HEK293T (cell line): ENCODE results near the gene SEMA3E.

Experiments used
- CTCF ChIA-PET: fragments of 350-600 bp; formaldehyde crosslinking; extraction: SDS; loops from one replicate; lab custom pipeline; 2021; ENCODE audit warnings: antibody characterized with exemption, inconsistent platforms; lab: Yijun Ruan, JAX
- POLR2A ChIA-PET: fragments of 350-600 bp; formaldehyde crosslinking; extraction: SDS; loops from one replicate; lab custom pipeline; 2020; ENCODE audit warnings: antibody characterized with exemption, inconsistent platforms; lab: Yijun Ruan, JAX
- DNase-seq: peaks from one replicate; pipeline ENCODE4 v3.0.0; 2012; ENCODE audit warnings: mixed read lengths; ENCODE audit errors: extremely low spot score
- ARNT ChIP-seq: fragments of 450-650 bp; IDR thresholded peaks from 2 replicates; pipeline ENCODE4 v1.6.1; 2017; ENCODE audit warnings: mild to moderate bottlenecking
- BHLHE40 ChIP-seq: fragments of 450-650 bp; IDR thresholded peaks from 2 replicates; pipeline ENCODE4 v1.6.1; 2016; ENCODE audit warnings: mild to moderate bottlenecking, moderate library complexity, borderline replicate concordance
- CTBP1 ChIP-seq: fragments of 450-650 bp; IDR thresholded peaks from 2 replicates; pipeline ENCODE4 v1.6.1; 2016; ENCODE audit warnings: borderline replicate concordance
- ELF4 ChIP-seq: fragments of 450-650 bp; IDR thresholded peaks from 2 replicates; pipeline ENCODE4 v1.6.1; 2017; ENCODE audit warnings: antibody characterized with exemption
- FOXA1 ChIP-seq: fragments of 450-650 bp; IDR thresholded peaks from 2 replicates; pipeline ENCODE4 v1.6.1; 2016; ENCODE audit warnings: mild to moderate bottlenecking
- FOXK2 ChIP-seq: fragments of 450-650 bp; IDR thresholded peaks from 2 replicates; pipeline ENCODE4 v1.6.1; 2016; ENCODE audit warnings: mild to moderate bottlenecking
- FOXM1 ChIP-seq: fragments of 450-650 bp; IDR thresholded peaks from 2 replicates; pipeline ENCODE4 v1.6.1; 2017; ENCODE audit warnings: mild to moderate bottlenecking, borderline replicate concordance
- HDGF ChIP-seq: fragments of 450-650 bp; IDR thresholded peaks from 2 replicates; pipeline ENCODE4 v1.6.1; 2017; ENCODE audit warnings: antibody characterized with exemption, borderline replicate concordance
- L3MBTL2 ChIP-seq: fragments of 450-650 bp; conservative IDR thresholded peaks from 2 replicates; pipeline ENCODE4 v1.6.1; 2016; ENCODE audit warnings: mild to moderate bottlenecking
- LEF1 ChIP-seq: fragments of 450-650 bp; IDR thresholded peaks from 2 replicates; pipeline ENCODE4 v1.6.1; 2017; ENCODE audit warnings: mild to moderate bottlenecking, borderline replicate concordance
- NFRKB ChIP-seq: fragments of 450-650 bp; IDR thresholded peaks from 2 replicates; pipeline ENCODE4 v1.6.1; 2016; ENCODE audit warnings: mild to moderate bottlenecking, moderate library complexity
- PKNOX1 ChIP-seq: fragments of 450-650 bp; IDR thresholded peaks from 2 replicates; pipeline ENCODE4 v1.6.1; 2016
- SP1 ChIP-seq: fragments of 450-650 bp; IDR thresholded peaks from 2 replicates; pipeline ENCODE4 v1.6.1; 2017
- SUZ12 ChIP-seq: fragments of 450-650 bp; IDR thresholded peaks from 2 replicates; pipeline ENCODE4 v1.6.1; 2016; ENCODE audit warnings: mild to moderate bottlenecking
- TARDBP ChIP-seq: fragments of 450-650 bp; IDR thresholded peaks from 2 replicates; pipeline ENCODE4 v1.6.1; 2016
- ZNF384 ChIP-seq: fragments of 450-650 bp; IDR thresholded peaks from 2 replicates; pipeline ENCODE4 v1.6.1; 2016

SEMA3E gene

DNA sequence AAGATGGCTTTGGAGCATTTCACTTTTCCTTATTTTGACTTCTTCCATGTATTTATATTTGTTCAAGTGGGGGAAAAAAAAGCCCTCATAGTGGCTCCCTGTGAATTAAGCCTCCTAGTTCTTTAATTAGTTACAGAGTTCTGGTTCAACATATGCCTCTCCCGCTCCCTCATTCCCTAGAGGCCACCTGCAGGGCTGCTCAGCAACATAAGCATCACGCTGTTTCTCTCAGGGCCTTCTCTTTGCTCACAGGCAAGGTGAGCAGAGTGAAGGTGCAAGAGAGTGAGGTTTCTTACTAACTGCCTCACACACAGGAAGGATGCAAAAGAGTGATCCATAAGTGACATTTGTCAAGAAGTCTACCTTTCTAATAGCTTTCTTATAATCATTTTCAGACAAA, 196.7 kb downstream of the SEMA3E start:
- DNase-seq = no peak
- ChIA-PET CTCF (no interaction called here), POLR2A (no interaction called here)
- TF ChIP-seq FOXM1 (no peak), HDGF (no peak), ELF4 (no peak), PKNOX1 (no peak), NFRKB (no peak), CTBP1 (no peak), BHLHE40 (no peak), FOXA1 (no peak), ARNT (no peak), SP1 (no peak)

DNA sequence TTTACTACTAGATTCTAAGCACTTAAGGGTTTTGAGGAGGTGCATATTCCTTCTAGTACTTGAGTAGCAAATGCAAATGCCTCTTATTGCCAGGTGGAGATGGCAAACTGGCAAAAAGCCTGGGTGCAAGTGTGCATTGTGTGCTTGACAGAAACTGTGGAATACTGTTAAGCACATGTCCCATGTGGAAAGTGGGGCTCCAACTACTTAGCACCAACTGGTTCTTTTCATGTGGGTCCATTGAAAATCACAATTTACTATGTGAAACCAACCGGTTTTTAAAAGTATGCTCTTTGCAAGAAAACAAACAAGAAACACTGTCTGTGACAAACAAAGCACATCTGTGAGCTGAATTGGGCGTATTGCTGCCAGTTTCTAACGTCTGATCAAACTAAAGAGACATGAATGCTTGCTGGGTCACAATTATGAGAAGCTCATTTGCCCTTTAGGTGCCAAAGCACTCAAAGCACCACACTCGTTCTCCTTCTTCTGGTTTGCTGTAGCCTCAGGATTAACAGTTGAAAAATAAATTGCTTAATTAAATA, 197.4 kb downstream of the SEMA3E start:
- CTCF ChIA-PET = no interaction called here
- POLR2A ChIA-PET = no interaction called here
- DNase-seq = no peak
- TF ChIP-seq BHLHE40 (no peak), NFRKB (no peak), L3MBTL2 (no peak), SUZ12 (no peak), ELF4 (no peak), TARDBP (no peak)

- ChIA-PET POLR2A (no interaction called here), CTCF (no interaction called here)
- no peak for DNase-seq
- TF ChIP-seq FOXA1 (no peak), PKNOX1 (no peak), TARDBP (no peak), CTBP1 (no peak), SP1 (no peak), FOXM1 (no peak), ARNT (no peak), NFRKB (no peak), LEF1 (no peak), BHLHE40 (no peak), L3MBTL2 (no peak), HDGF (no peak), FOXK2 (no peak), ZNF384 (no peak), ELF4 (no peak)
Measured at GRCh38 chr7:83449781-83450180, 199.2 kb downstream of the SEMA3E start.

DNA sequence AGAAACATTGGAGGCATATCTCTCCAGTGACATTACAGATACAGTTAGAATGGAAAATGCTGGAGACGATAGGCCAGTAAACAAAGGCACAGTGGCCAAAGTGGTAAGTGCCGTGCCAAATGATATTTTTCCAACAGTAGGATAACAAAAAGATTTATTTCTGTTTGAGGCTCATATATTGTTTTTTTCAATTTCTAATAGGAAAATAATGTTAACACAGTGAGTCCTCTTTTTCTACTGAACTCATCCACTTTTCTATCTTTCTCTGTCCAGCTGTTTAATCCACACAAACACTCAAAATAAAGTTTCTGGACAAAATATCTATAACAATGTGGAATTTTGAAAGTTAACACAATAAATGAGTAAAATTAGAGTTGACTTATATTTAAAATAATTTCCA, 201.3 kb downstream of the SEMA3E start:
- ChIA-PET CTCF (no interaction called here), POLR2A (no interaction called here)
- TF ChIP-seq SP1 (no peak), FOXK2 (no peak), CTBP1 (no peak), ZNF384 (no peak), PKNOX1 (no peak), LEF1 (no peak), FOXM1 (no peak), BHLHE40 (no peak), TARDBP (no peak), HDGF (no peak), SUZ12 (no peak), L3MBTL2 (no peak), ARNT (no peak), NFRKB (no peak), FOXA1 (no peak), ELF4 (no peak)
- DNase-seq = no peak

GRCh38 chr7:83446102-83446669, 202.8 kb downstream of the SEMA3E start:
- TF ChIP-seq FOXK2 (no peak), FOXM1 (no peak), ARNT (no peak), BHLHE40 (no peak), ELF4 (no peak), PKNOX1 (no peak), NFRKB (no peak), CTBP1 (no peak)
- ChIA-PET POLR2A (no interaction called here), CTCF (no interaction called here)
- no peak for DNase-seq

- ChIA-PET POLR2A (no interaction called here), CTCF (no interaction called here)
- TF ChIP-seq SUZ12 (no peak), FOXM1 (no peak), CTBP1 (no peak), BHLHE40 (no peak), PKNOX1 (no peak), FOXA1 (no peak), HDGF (no peak), LEF1 (no peak), FOXK2 (no peak), ELF4 (no peak), ARNT (no peak), SP1 (no peak), L3MBTL2 (no peak), ZNF384 (no peak), TARDBP (no peak), NFRKB (no peak)
- no peak for DNase-seq
Measured at GRCh38 chr7:83442911-83443310, 206.0 kb downstream of the SEMA3E start.
